PC-9 (cell line): ENCODE data around the gene LMOD3. TPM values are rescaled to one million over a fixed set of nuclear protein-coding genes. Genes with fewer than 3 reads are reported as not detected.

Source experiments
- BruUV-seq: library from RNA; stranded (reverse); fragments of 400-500 nt; replicated peaks from 2 replicates; lab custom pipeline; 2021; lab: Mats Ljungman, UMichigan
- CTCF ChIA-PET: fragments of 300-600 bp; sonication (Branson Sonifier 250); formaldehyde crosslinking; loops from one replicate; lab custom pipeline; 2022; ENCODE audit warnings: antibody characterized with exemption; lab: Charles Lee
- POLR2A ChIA-PET: fragments of 300-600 bp; sonication (Branson Sonifier 250); formaldehyde crosslinking; loops from one replicate; lab custom pipeline; 2022; ENCODE audit warnings: antibody characterized with exemption; ENCODE audit not compliant: unreplicated experiment; lab: Charles Lee
- DNase-seq, 2 experiments: peaks; one replicate each; pipeline versions ENCODE4 v3.0.0 to v3.0.0-alpha.2; 2015 to 2022; ENCODE audit warnings: mixed read lengths in 1 of 2
- H2AFZ ChIP-seq: fragments of 200-600 bp; sonication (generic); 2 replicates; pipeline ENCODE4 v1.8.1; 2017; ENCODE audit warnings: antibody characterized with exemption
- H3F3A ChIP-seq: fragments of 200-600 bp; sonication (generic); 2 replicates; pipeline ENCODE4 v1.8.1; 2017; ENCODE audit warnings: antibody characterized with exemption, mild to moderate bottlenecking, low read depth; ENCODE audit not compliant: insufficient read depth
- H3K27ac ChIP-seq: fragments of 200-600 bp; sonication (generic); 2 replicates; pipeline ENCODE4 v1.6.1; 2016; ENCODE audit warnings: mixed run types
- H3K27me3 ChIP-seq: fragments of 200-600 bp; sonication (generic); 2 replicates; pipeline ENCODE4 v1.6.1; 2016; ENCODE audit warnings: low read depth, mixed run types; ENCODE audit not compliant: insufficient read depth
- H3K36me3 ChIP-seq: fragments of 200-600 bp; sonication (generic); 2 replicates; pipeline ENCODE4 v1.6.1; 2016; ENCODE audit warnings: low read depth, mixed run types
- H3K4me1 ChIP-seq: fragments of 200-600 bp; sonication (generic); replicated peaks from 2 replicates; pipeline ENCODE4 v1.6.1; 2016; ENCODE audit warnings: mixed run types; ENCODE audit not compliant: insufficient read depth
- H3K4me2 ChIP-seq: fragments of 200-600 bp; sonication (generic); 2 replicates; pipeline ENCODE4 v1.6.1; 2017; ENCODE audit warnings: mixed run types
- H3K4me3 ChIP-seq: fragments of 200-600 bp; sonication (generic); 2 replicates; pipeline ENCODE4 v1.6.1; 2016; ENCODE audit warnings: mixed run types
- H3K79me2 ChIP-seq: fragments of 200-600 bp; sonication (generic); 2 replicates; pipeline ENCODE4 v1.6.1; 2017; ENCODE audit warnings: low read depth, mixed run types
- H3K9me2 ChIP-seq: fragments of 200-600 bp; sonication (generic); 2 replicates; pipeline ENCODE4 v1.8.1; 2017; ENCODE audit warnings: mild to moderate bottlenecking; ENCODE audit not compliant: insufficient read depth
- H3K9me3 ChIP-seq: fragments of 200-600 bp; sonication (generic); 2 replicates; pipeline ENCODE4 v1.8.1; 2016; ENCODE audit warnings: low read depth; ENCODE audit not compliant: insufficient read depth
- H4K20me1 ChIP-seq: fragments of 200-600 bp; sonication (generic); 2 replicates; pipeline ENCODE4 v1.8.1; 2017; ENCODE audit not compliant: insufficient read depth
- EZH2 ChIP-seq: fragments of 200-600 bp; sonication (generic); IDR thresholded peaks from 2 replicates; pipeline ENCODE4 v1.8.0; 2017; ENCODE audit warnings: antibody characterized with exemption, low read depth
- intact Hi-C: fragments of 100-400 bp; cut with micrococcal nuclease; formaldehyde crosslinking; loops from one replicate; pipeline ENCODE4 v1.10.0; 2022; ENCODE audit not compliant: unreplicated experiment
- total RNA-seq: library from RNA; stranded (reverse); gene quantifications from 2 replicates; pipeline ENCODE4 v1.2.3, GENCODE V29; 2021
- TF ChIP-seq, protein P1 (sequence below): fragments of 200-600 bp; sonication (generic); conservative IDR thresholded peaks from 2 replicates; pipeline ENCODE4 v1.6.1; 2017; ENCODE audit warnings: mixed run types, antibody characterized with exemption, mild to moderate bottlenecking, moderate library complexity

Gene LMOD3
- total RNA-seq, 1 experiment from 2014 or later = not detected

DNA sequence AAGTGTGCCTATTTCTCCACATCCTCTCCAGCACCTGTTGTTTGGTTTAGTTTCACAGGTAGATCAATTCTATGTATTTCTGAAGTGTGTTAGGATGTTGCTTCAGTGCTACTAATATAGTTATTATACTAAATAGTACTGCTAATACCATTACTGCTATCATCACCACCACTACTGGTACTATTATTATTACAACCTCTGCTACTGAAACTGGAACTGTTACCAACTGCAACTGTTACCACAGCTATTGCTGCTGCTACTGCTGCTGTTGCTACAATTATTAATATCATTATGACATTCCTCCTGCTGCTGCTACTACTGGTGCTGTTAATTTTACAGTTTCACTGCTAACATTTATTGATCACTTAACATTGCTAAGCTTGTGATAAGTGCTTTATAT, 8.3 kb upstream of the LMOD3 start:
- no TSS peak for BruUV-seq
- no peak overlapping the region for H3K4me2 ChIP-seq
- TF ChIP-seq, protein P1, sequence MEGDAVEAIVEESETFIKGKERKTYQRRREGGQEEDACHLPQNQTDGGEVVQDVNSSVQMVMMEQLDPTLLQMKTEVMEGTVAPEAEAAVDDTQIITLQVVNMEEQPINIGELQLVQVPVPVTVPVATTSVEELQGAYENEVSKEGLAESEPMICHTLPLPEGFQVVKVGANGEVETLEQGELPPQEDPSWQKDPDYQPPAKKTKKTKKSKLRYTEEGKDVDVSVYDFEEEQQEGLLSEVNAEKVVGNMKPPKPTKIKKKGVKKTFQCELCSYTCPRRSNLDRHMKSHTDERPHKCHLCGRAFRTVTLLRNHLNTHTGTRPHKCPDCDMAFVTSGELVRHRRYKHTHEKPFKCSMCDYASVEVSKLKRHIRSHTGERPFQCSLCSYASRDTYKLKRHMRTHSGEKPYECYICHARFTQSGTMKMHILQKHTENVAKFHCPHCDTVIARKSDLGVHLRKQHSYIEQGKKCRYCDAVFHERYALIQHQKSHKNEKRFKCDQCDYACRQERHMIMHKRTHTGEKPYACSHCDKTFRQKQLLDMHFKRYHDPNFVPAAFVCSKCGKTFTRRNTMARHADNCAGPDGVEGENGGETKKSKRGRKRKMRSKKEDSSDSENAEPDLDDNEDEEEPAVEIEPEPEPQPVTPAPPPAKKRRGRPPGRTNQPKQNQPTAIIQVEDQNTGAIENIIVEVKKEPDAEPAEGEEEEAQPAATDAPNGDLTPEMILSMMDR = no peak
- TF ChIP-seq EZH2 = no peak
- H3K36me3 ChIP-seq = no peaks in the 10 kb centered on the region
- no peaks in the 10 kb centered on the region for H3K4me1 ChIP-seq
- no peak overlapping the region for H2AFZ ChIP-seq
- ChIA-PET POLR2A (no interaction called here), CTCF (no interaction called here)
- H3K4me3 ChIP-seq = no peak overlapping the region
- intact Hi-C loops = no loop called here
- no peak overlapping the region for H3K27ac ChIP-seq
- no peaks in the 10 kb centered on the region for H3K9me3 ChIP-seq
- no peak for DNase-seq
- no peaks in the 10 kb centered on the region for H3K9me2 ChIP-seq
- no peaks in the 10 kb centered on the region for H4K20me1 ChIP-seq
- no peaks in the 10 kb centered on the region for H3K79me2 ChIP-seq
- H3F3A ChIP-seq = no peaks in the 10 kb centered on the region
- no peaks in the 10 kb centered on the region for H3K27me3 ChIP-seq

DNA sequence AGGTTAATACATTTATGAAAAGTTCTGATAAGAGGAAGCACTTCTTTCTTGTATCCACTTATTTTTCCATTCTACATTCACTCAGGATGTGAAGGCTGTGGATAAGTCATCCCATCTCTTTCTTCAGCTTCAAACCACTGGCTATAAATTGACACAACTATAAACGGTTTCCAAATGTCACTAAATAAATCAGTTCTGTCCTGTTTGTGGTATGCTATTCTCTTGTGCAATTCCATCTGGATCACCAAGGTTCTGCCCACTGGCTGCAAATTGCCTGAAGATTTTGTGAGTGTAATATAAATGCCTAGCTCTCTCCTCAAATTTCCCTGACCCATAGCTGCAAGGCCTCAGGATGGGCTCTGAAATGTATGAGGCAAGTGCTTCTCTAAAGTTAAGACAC, 7.1 kb upstream of the LMOD3 start:
- Histone ChIP-seq H3K4me3 (no peak overlapping the region), H3K79me2 (no peaks in the 10 kb centered on the region), H4K20me1 (no peaks in the 10 kb centered on the region), H2AFZ (no peak overlapping the region), H3K9me3 (no peaks in the 10 kb centered on the region), H3K27ac (no peak overlapping the region), H3K36me3 (no peaks in the 10 kb centered on the region), H3K9me2 (no peaks in the 10 kb centered on the region), H3K27me3 (no peaks in the 10 kb centered on the region), H3K4me1 (no peaks in the 10 kb centered on the region), H3K4me2 (no peak overlapping the region), H3F3A (no peaks in the 10 kb centered on the region)
- BruUV-seq = no TSS peak
- intact Hi-C loops = no loop called here
- TF ChIP-seq, protein P1 = no peak
- TF ChIP-seq EZH2 = no peak
- POLR2A ChIA-PET = no interaction called here
- DNase-seq = no peak
- CTCF ChIA-PET = no interaction called here

DNA sequence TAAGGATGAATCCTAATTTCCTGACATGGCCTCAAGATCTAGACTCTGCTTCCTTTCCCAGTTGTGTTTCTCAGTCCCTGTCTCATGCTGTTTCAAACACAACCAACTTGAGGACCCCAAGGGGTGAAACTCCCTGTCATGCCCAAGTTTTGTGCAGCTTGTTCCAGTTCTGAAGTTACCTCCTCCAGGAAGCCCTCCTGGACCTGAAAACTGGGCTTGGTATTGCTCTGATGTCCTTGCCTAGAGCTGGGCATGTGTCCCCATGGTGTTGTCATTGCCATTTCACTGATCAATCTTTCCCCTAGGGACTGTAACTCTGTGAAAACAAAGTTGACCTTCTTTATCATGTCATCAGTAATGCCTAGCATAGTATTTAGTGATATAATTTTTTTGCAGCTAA, 6.1 kb upstream of the LMOD3 start:
- Histone ChIP-seq H3K36me3 (no peaks in the 10 kb centered on the region), H3K27me3 (no peaks in the 10 kb centered on the region), H3K9me2 (no peaks in the 10 kb centered on the region), H2AFZ (no peak overlapping the region), H3K79me2 (no peaks in the 10 kb centered on the region), H3K9me3 (no peaks in the 10 kb centered on the region), H3K27ac (no peak overlapping the region), H4K20me1 (no peaks in the 10 kb centered on the region), H3K4me1 (no peaks in the 10 kb centered on the region), H3K4me3 (no peak overlapping the region), H3K4me2 (no peak overlapping the region), H3F3A (no peaks in the 10 kb centered on the region)
- ChIA-PET POLR2A (interaction anchor here (0.7 kb wide), 1 partner anchor 212 kb away, joined by 3 read pairs; no protein-coding TSS in a partner anchor), CTCF (interaction anchor here (1.1 kb wide), 1 partner anchor 12 kb away, joined by 3 read pairs; no protein-coding TSS in a partner anchor)
- no peak for DNase-seq
- intact Hi-C loops = no loop called here
- TF ChIP-seq, protein P1 = no peak
- TF ChIP-seq EZH2 = no peak
- BruUV-seq = no TSS peak
